ENCODE measurements around the gene DLG2. TPM values are rescaled to one million over a fixed set of nuclear protein-coding genes. Genes with fewer than 3 reads are reported as not detected.

The DLG2 gene
- total RNA-seq, 1 donor from 2014 or later, result 6.7 TPM

- Mint-ChIP-seq H3K36me3 (no peaks in the 10 kb centered on the region), H3K27me3 (ENCODE audit: low read depth) (no peaks in the 10 kb centered on the region), H3K9me3 (peaks cover 4% of the 10 kb centered on the region), H3K4me3 (no peak overlapping the region), H3K27ac (no peak overlapping the region), H3K4me1 (peaks cover 6% of the 10 kb centered on the region)
- no peak for DNase-seq (ENCODE audit: low spot score in 2 of 2, unreplicated experiment in 2 of 2)
- TF ChIP-seq CTCF (IDR thresholded peaks at IDR 0.05; ENCODE audit: unreplicated experiment), result no peak
Observed at GRCh38 chr11:85301895-85302678, 325.1 kb downstream of the DLG2 start.

- TF ChIP-seq CTCF (IDR thresholded peaks at IDR 0.05; ENCODE audit: unreplicated experiment), result no peak
- H3K27ac Mint-ChIP-seq, result no peak overlapping the region
Observed at GRCh38 chr11:85299258-85299942, 327.7 kb downstream of the DLG2 start.

GRCh38 chr11:85295694-85296271 is 331.4 kb downstream of the DLG2 start:
- no peaks in the 10 kb centered on the region for H3K9me3 Mint-ChIP-seq
- H3K36me3 Mint-ChIP-seq, result no peaks in the 10 kb centered on the region
- H3K27ac Mint-ChIP-seq, result no peak overlapping the region
- no peak for DNase-seq (ENCODE audit: low spot score in 2 of 2, unreplicated experiment in 2 of 2)
- no peaks in the 10 kb centered on the region for H3K27me3 Mint-ChIP-seq (ENCODE audit: low read depth)
- TF ChIP-seq CTCF (IDR thresholded peaks at IDR 0.05; ENCODE audit: unreplicated experiment), result no peak
- no peak overlapping the region for H3K4me3 Mint-ChIP-seq
- H3K4me1 Mint-ChIP-seq, result peaks cover 6% of the 10 kb centered on the region

More at GRCh38 chr11:85299258-85299942, 327.7 kb downstream of the DLG2 start:
- Mint-ChIP-seq H3K4me3 (no peak overlapping the region), H3K4me1 (peaks cover 6% of the 10 kb centered on the region), H3K27me3 (ENCODE audit: low read depth) (no peaks in the 10 kb centered on the region), H3K9me3 (peaks cover 4% of the 10 kb centered on the region), H3K36me3 (no peaks in the 10 kb centered on the region)
- DNase-seq (ENCODE audit: low spot score in 2 of 2, unreplicated experiment in 2 of 2), result no peak

- Mint-ChIP-seq H3K9me3 (no peaks in the 10 kb centered on the region), H3K27me3 (ENCODE audit: low read depth) (no peaks in the 10 kb centered on the region), H3K36me3 (no peaks in the 10 kb centered on the region)
Observed at GRCh38 chr11:85281550-85281949, 345.6 kb downstream of the DLG2 start.

GRCh38 chr11:85279267-85279666 is 347.9 kb downstream of the DLG2 start:
- H3K27ac Mint-ChIP-seq, result no peak overlapping the region
- DNase-seq (ENCODE audit: low spot score in 2 of 2, unreplicated experiment in 2 of 2), result no peak

More at GRCh38 chr11:85281550-85281949, 345.6 kb downstream of the DLG2 start:
- DNase-seq (ENCODE audit: low spot score in 2 of 2, unreplicated experiment in 2 of 2), result no peak
- H3K4me1 Mint-ChIP-seq, result peaks cover 4% of the 10 kb centered on the region
- H3K4me3 Mint-ChIP-seq, result no peak overlapping the region
- H3K27ac Mint-ChIP-seq, result no peak overlapping the region
- no peak for TF ChIP-seq CTCF (IDR thresholded peaks at IDR 0.05; ENCODE audit: unreplicated experiment)

More at GRCh38 chr11:85279267-85279666, 347.9 kb downstream of the DLG2 start:
- Mint-ChIP-seq H3K27me3 (ENCODE audit: low read depth) (no peaks in the 10 kb centered on the region), H3K4me3 (no peak overlapping the region), H3K4me1 (peaks cover 4% of the 10 kb centered on the region), H3K9me3 (peaks cover 9% of the 10 kb centered on the region), H3K36me3 (no peaks in the 10 kb centered on the region)
- no peak for TF ChIP-seq CTCF (IDR thresholded peaks at IDR 0.05; ENCODE audit: unreplicated experiment)

Data from mesothelial cell of epicardium (in vitro differentiated cells).